Osteoblast (primary cell): ENCODE results near the gene MYO5C. TPM values are rescaled to one million over a fixed set of nuclear protein-coding genes. Genes with fewer than 3 reads are reported as not detected.

Experiments
- DNase-seq: peaks from one replicate; pipeline ENCODE4 v3.0.0; 2011; ENCODE audit warnings: low spot score, mixed read lengths; ENCODE audit not compliant: insufficient read length; ENCODE audit errors: missing footprints
- H2AFZ ChIP-seq: 2 replicates; pipeline ENCODE4 v1.6.0; 2011; ENCODE audit warnings: mild to moderate bottlenecking, low read length
- H3K27ac ChIP-seq: 2 replicates; pipeline ENCODE4 v1.5.1; 2011; ENCODE audit warnings: mild to moderate bottlenecking, low read depth, low read length, moderate library complexity
- H3K27me3 ChIP-seq: 2 replicates; pipeline ENCODE4 v1.6.0; 2012; ENCODE audit warnings: mild to moderate bottlenecking, control low read depth, inconsistent platforms, low read length, moderate library complexity; ENCODE audit not compliant: insufficient read depth
- H3K36me3 ChIP-seq: 2 replicates; pipeline ENCODE4 v1.5.1; 2011; ENCODE audit warnings: mild to moderate bottlenecking, low read length, control low read depth, moderate library complexity; ENCODE audit not compliant: insufficient read depth
- H3K4me1 ChIP-seq: 2 replicates; pipeline ENCODE4 v1.5.1; 2011; ENCODE audit warnings: mild to moderate bottlenecking, low read length, control low read depth, moderate library complexity; ENCODE audit not compliant: insufficient read depth
- H3K4me2 ChIP-seq: 2 replicates; pipeline ENCODE4 v1.6.0; 2011; ENCODE audit warnings: mild to moderate bottlenecking, low read length; ENCODE audit not compliant: insufficient read depth
- H3K4me3 ChIP-seq: fragments of 200-600 bp; sonication (generic); 3 replicates; pipeline ENCODE4 v1.5.1; 2012; ENCODE audit warnings: mild to moderate bottlenecking, low read length, inconsistent platforms; ENCODE audit not compliant: insufficient read depth
- H3K79me2 ChIP-seq: 2 replicates; pipeline ENCODE4 v1.6.0; 2012; ENCODE audit warnings: mild to moderate bottlenecking, low read length, control low read depth, inconsistent platforms; ENCODE audit not compliant: insufficient read depth
- H3K9me3 ChIP-seq: 2 replicates; pipeline ENCODE4 v1.5.1; 2011; ENCODE audit warnings: low read depth, low read length, control low read depth
- H4K20me1 ChIP-seq: 2 replicates; pipeline ENCODE4 v1.6.0; 2012; ENCODE audit warnings: mild to moderate bottlenecking, low read length, control low read depth; ENCODE audit not compliant: insufficient read depth
- CTCF ChIP-seq: IDR thresholded peaks from 2 replicates; pipeline ENCODE4 v1.5.1; 2011; ENCODE audit warnings: mild to moderate bottlenecking, low read depth, low read length, moderate library complexity; ENCODE audit errors: extremely low read depth
- total RNA-seq: library from RNA; depleted of rRNA; stranded (reverse); fragments of >200 nt; gene quantifications from 2 replicates; pipeline ENCODE4 v1.2.3, GENCODE V29; 2012

MYO5C gene
- total RNA-seq, 1 donor: under 0.01 TPM

- Histone ChIP-seq H3K4me2 (no peak overlapping the region), H2AFZ (no peak overlapping the region), H3K36me3 (no peaks in the 10 kb centered on the region), H3K27ac (no peak overlapping the region), H3K79me2 (no peaks in the 10 kb centered on the region), H3K9me3 (no peaks in the 10 kb centered on the region), H3K27me3 (peaks cover 4% of the 10 kb centered on the region), H3K4me3 (no peak overlapping the region), H3K4me1 (no peaks in the 10 kb centered on the region), H4K20me1 (no peaks in the 10 kb centered on the region)
- no peak for TF ChIP-seq CTCF
- no peak for DNase-seq
These were observed 98.7 kb downstream of the MYO5C start for GRCh38 chr15:52196891-52197290.

- H3K79me2 ChIP-seq: no peaks in the 10 kb centered on the region
- no peak overlapping the region for H3K4me3 ChIP-seq
- H3K36me3 ChIP-seq: no peaks in the 10 kb centered on the region
- DNase-seq: no peak
- H4K20me1 ChIP-seq: no peaks in the 10 kb centered on the region
- no peak overlapping the region for H3K27ac ChIP-seq
- no peak for TF ChIP-seq CTCF
- H3K9me3 ChIP-seq: no peaks in the 10 kb centered on the region
- no peak overlapping the region for H2AFZ ChIP-seq
- peaks cover 4% of the 10 kb centered on the region for H3K27me3 ChIP-seq
- no peaks in the 10 kb centered on the region for H3K4me1 ChIP-seq
- H3K4me2 ChIP-seq: no peak overlapping the region
These were observed 101.8 kb downstream of the MYO5C start for GRCh38 chr15:52193791-52194190.

GRCh38 chr15:52193321-52193720 lies 102.3 kb downstream of the MYO5C start:
- no peak overlapping the region for H2AFZ ChIP-seq
- no peak overlapping the region for H3K4me2 ChIP-seq
- H4K20me1 ChIP-seq: no peaks in the 10 kb centered on the region
- no peak overlapping the region for H3K4me3 ChIP-seq
- no peaks in the 10 kb centered on the region for H3K9me3 ChIP-seq
- H3K4me1 ChIP-seq: no peaks in the 10 kb centered on the region
- no peak for DNase-seq
- peaks cover 4% of the 10 kb centered on the region for H3K27me3 ChIP-seq
- H3K79me2 ChIP-seq: no peaks in the 10 kb centered on the region
- H3K27ac ChIP-seq: no peak overlapping the region
- TF ChIP-seq CTCF: no peak
- H3K36me3 ChIP-seq: no peaks in the 10 kb centered on the region

- no peak for TF ChIP-seq CTCF
- no peaks in the 10 kb centered on the region for H3K79me2 ChIP-seq
These were observed 104.4 kb downstream of the MYO5C start, which contains the start of gene GNB5 for GRCh38 chr15:52191207-52191606. TSS of gene GNB5 (minus strand) at chr15:52191392. CDS start at chr15:52184676, 6,716 bp downstream.

More at GRCh38 chr15:52191207-52191606, 104.4 kb downstream of the MYO5C start, which contains the start of gene GNB5:
- no peak within 1 kb of the TSS for H2AFZ ChIP-seq
- no peaks in the 10 kb centered on the region for H3K9me3 ChIP-seq
- no peaks in the 10 kb centered on the region for H4K20me1 ChIP-seq
- no peak within 1 kb of the TSS for H3K4me2 ChIP-seq
- H3K27ac ChIP-seq: no peak within 1 kb of the TSS
- DNase-seq: no peak
- H3K27me3 ChIP-seq: peaks cover 3% of the 10 kb centered on the region
- no peaks in the 10 kb centered on the region for H3K36me3 ChIP-seq
- H3K4me3 ChIP-seq: no peak within 1 kb of the TSS
- no peaks in the 10 kb centered on the region for H3K4me1 ChIP-seq
